Measurements from ENCODE around the gene G6PC1. TPM values are rescaled to one million over a fixed set of nuclear protein-coding genes. Genes with fewer than 3 reads are reported as not detected.

G6PC1 gene
- total RNA-seq, 1 experiment from 2014 or later, result 0.08 TPM

- Histone ChIP-seq H3K27me3 (ENCODE audit: control insufficient read depth, insufficient read depth, low read length) (no peaks in the 10 kb centered on the region), H3K4me1 (ENCODE audit: control insufficient read depth, insufficient read depth, low read length) (no peaks in the 10 kb centered on the region), H3K27ac (ENCODE audit: low read length) (no peak overlapping the region), H3K36me3 (ENCODE audit: control insufficient read depth, insufficient read depth, low read length) (no peaks in the 10 kb centered on the region), H3K9me3 (ENCODE audit: control insufficient read depth, insufficient read depth, low read depth, low read length) (no peaks in the 10 kb centered on the region), H3K4me3 (ENCODE audit: low read depth in 2 of 2, low read length in 2 of 2) (no peak overlapping the region)
- DNase-seq (ENCODE audit: low read depth, low spot score) (no peak), ATAC-seq (no peak)
- no peak for TF ChIP-seq POLR2AphosphoS5 (IDR thresholded peaks at IDR 0.05; ENCODE audit: low read depth, low read length)
- no peak for TF ChIP-seq TCF7L2 (IDR thresholded peaks at IDR 0.05; ENCODE audit: low read depth, low read length)
- TF ChIP-seq REST (IDR thresholded peaks at IDR 0.05; ENCODE audit: insufficient read depth in 1 of 2, low read depth in 2 of 2, low read length in 1 of 2), result no peak
- TF ChIP-seq CTCF (IDR thresholded peaks at IDR 0.05), result no peak
- ChIA-PET POLR2A (no interaction called here), CTCF (no interaction called here)
- BruUV-seq (replicated peaks), result no TSS peak
- intact Hi-C loops (cut with micrococcal nuclease; ENCODE audit: unreplicated experiment), result no loop called here
- in situ Hi-C loops (cut with HindIII; ENCODE audit: low pct_unique_long_range_greater_than_20kb, low sequenced_read_pairs), result no loop called here
Measured at GRCh38 chr17:42950044-42950783, 49.6 kb downstream of the G6PC1 start.

Other genes with a start within 250 kb of the G6PC1 start
- gene TUBG2, start 241.5 kb upstream of the G6PC1 start, total RNA-seq (2021; ENCODE audit: unreplicated experiment), result 25.5 TPM
- 32.2 TPM for gene PLEKHH3, start 223.8 kb upstream of the G6PC1 start, total RNA-seq (2021; ENCODE audit: unreplicated experiment)
- gene CCR10, start 219.0 kb upstream of the G6PC1 start, total RNA-seq (2021; ENCODE audit: unreplicated experiment), result 1.9 TPM
- gene CNTNAP1, start 218.3 kb upstream of the G6PC1 start, total RNA-seq (2021; ENCODE audit: unreplicated experiment), result 20.4 TPM
- 17.7 TPM for gene EZH1, start 155.8 kb upstream of the G6PC1 start, total RNA-seq (2021; ENCODE audit: unreplicated experiment)
- gene RAMP2, start 139.6 kb upstream of the G6PC1 start, total RNA-seq (2021; ENCODE audit: unreplicated experiment), result 1.1 TPM
- 37.7 TPM for gene VPS25, start 127.3 kb upstream of the G6PC1 start, total RNA-seq (2021; ENCODE audit: unreplicated experiment)
- gene WNK4, start 120.2 kb upstream of the G6PC1 start, total RNA-seq (2021; ENCODE audit: unreplicated experiment), result 3.5 TPM
- gene COA3, start 102.1 kb upstream of the G6PC1 start, total RNA-seq (2021; ENCODE audit: unreplicated experiment), result 48.8 TPM
- gene CNTD1, start 101.9 kb upstream of the G6PC1 start, total RNA-seq (2021; ENCODE audit: unreplicated experiment), result 0.13 TPM
- gene BECN1, start 76.5 kb upstream of the G6PC1 start, total RNA-seq (2021; ENCODE audit: unreplicated experiment), result 61.8 TPM
- 110 TPM for gene PSME3, start 67.4 kb upstream of the G6PC1 start, total RNA-seq (2021; ENCODE audit: unreplicated experiment)
- 0.85 TPM for gene AOC2, start 56.2 kb upstream of the G6PC1 start, total RNA-seq (2021; ENCODE audit: unreplicated experiment)
- 0.21 TPM for gene AOC3, start 49.6 kb upstream of the G6PC1 start, total RNA-seq (2021; ENCODE audit: unreplicated experiment)
- 23.5 TPM for gene AARSD1, start 63.7 kb downstream of the G6PC1 start, total RNA-seq (2021; ENCODE audit: unreplicated experiment)
- gene PTGES3L, start 79.3 kb downstream of the G6PC1 start, total RNA-seq (2021; ENCODE audit: unreplicated experiment), result 0.74 TPM
- gene RUNDC1, start 79.8 kb downstream of the G6PC1 start, total RNA-seq (2021; ENCODE audit: unreplicated experiment), result 11.2 TPM
- 513 TPM for gene RPL27, start 97.6 kb downstream of the G6PC1 start, total RNA-seq (2021; ENCODE audit: unreplicated experiment)
- gene IFI35, start 106.0 kb downstream of the G6PC1 start, total RNA-seq (2021; ENCODE audit: unreplicated experiment), result 42.6 TPM
- gene VAT1, start 121.6 kb downstream of the G6PC1 start, total RNA-seq (2021; ENCODE audit: unreplicated experiment), result 169 TPM
- 0.59 TPM for gene RND2, start 124.4 kb downstream of the G6PC1 start, total RNA-seq (2021; ENCODE audit: unreplicated experiment)
- 29.9 TPM for gene BRCA1, start 224.6 kb downstream of the G6PC1 start, total RNA-seq (2021; ENCODE audit: unreplicated experiment)

Data from Panc1 (cell line).